ENCODE results near the gene CWC27. TPM values are rescaled to one million over a fixed set of nuclear protein-coding genes. Genes with fewer than 3 reads are reported as not detected.

Gene CWC27
- total RNA-seq, 6 experiments from 2014 or later, result 19.6 to 29.9 (median 25.4) TPM

- TF ChIP-seq CTCF (IDR thresholded peaks at IDR 0.05), result no peak
- H3K27ac Mint-ChIP-seq, result no peak overlapping the region
These were observed 112.1 kb downstream of the CWC27 start for GRCh38 chr5:64880821-64881220.

GRCh38 chr5:64883912-64884311 lies 115.2 kb downstream of the CWC27 start:
- peaks cover 9% of the 10 kb centered on the region; the same call in 1 of the 2 replicates for H3K36me3 Mint-ChIP-seq (ENCODE audit: low read depth)
- DNase-seq, result no peak
- H3K4me1 Mint-ChIP-seq (ENCODE audit: low read depth), result peaks cover 19% of the 10 kb centered on the region
- no peaks in the 10 kb centered on the region for H3K9me3 Mint-ChIP-seq
- TF ChIP-seq CTCF (IDR thresholded peaks at IDR 0.05), result no peak
- no peak overlapping the region for H3K27ac Mint-ChIP-seq
- no peak overlapping the region for H3K4me3 Mint-ChIP-seq
- no peaks in the 10 kb centered on the region for H3K27me3 Mint-ChIP-seq (ENCODE audit: insufficient read depth)

More at GRCh38 chr5:64880821-64881220, 112.1 kb downstream of the CWC27 start:
- Mint-ChIP-seq H3K27me3 (ENCODE audit: insufficient read depth) (no peaks in the 10 kb centered on the region), H3K4me3 (no peak overlapping the region), H3K9me3 (no peaks in the 10 kb centered on the region), H3K4me1 (ENCODE audit: low read depth) (peaks cover 10% of the 10 kb centered on the region), H3K36me3 (ENCODE audit: low read depth) (peaks cover 14% of the 10 kb centered on the region; the same call in 1 of the 2 replicates)
- DNase-seq, result no peak

- Mint-ChIP-seq H3K4me1 (ENCODE audit: low read depth) (peaks cover 19% of the 10 kb centered on the region), H3K27me3 (ENCODE audit: insufficient read depth) (no peaks in the 10 kb centered on the region), H3K9me3 (no peaks in the 10 kb centered on the region), H3K4me3 (no peak overlapping the region), H3K36me3 (ENCODE audit: low read depth) (peaks cover 9% of the 10 kb centered on the region; the same call in 1 of the 2 replicates), H3K27ac (no peak overlapping the region)
- no peak for DNase-seq
- no peak for TF ChIP-seq CTCF (IDR thresholded peaks at IDR 0.05)
These were observed 115.8 kb downstream of the CWC27 start for GRCh38 chr5:64884541-64884940.

- no peak for DNase-seq
- H3K27me3 Mint-ChIP-seq (ENCODE audit: insufficient read depth), result no peaks in the 10 kb centered on the region
- H3K9me3 Mint-ChIP-seq, result no peaks in the 10 kb centered on the region
- peaks cover 8% of the 10 kb centered on the region; the same call in 1 of the 2 replicates for H3K36me3 Mint-ChIP-seq (ENCODE audit: low read depth)
- peaks cover 24% of the 10 kb centered on the region for H3K4me1 Mint-ChIP-seq (ENCODE audit: low read depth)
- H3K27ac Mint-ChIP-seq, result no peak overlapping the region
- no peak for TF ChIP-seq CTCF (IDR thresholded peaks at IDR 0.05)
- H3K4me3 Mint-ChIP-seq, result no peak overlapping the region
These were observed 119.2 kb downstream of the CWC27 start for GRCh38 chr5:64887910-64888309.

GRCh38 chr5:64895748-64896147 lies 127.0 kb downstream of the CWC27 start:
- no peaks in the 10 kb centered on the region for H3K9me3 Mint-ChIP-seq
- no peak overlapping the region for H3K27ac Mint-ChIP-seq
- H3K36me3 Mint-ChIP-seq (ENCODE audit: low read depth), result peaks cover 9% of the 10 kb centered on the region; the same call in 1 of the 2 replicates
- no peaks in the 10 kb centered on the region for H3K27me3 Mint-ChIP-seq (ENCODE audit: insufficient read depth)
- TF ChIP-seq CTCF (IDR thresholded peaks at IDR 0.05), result no peak
- DNase-seq, result no peak
- H3K4me3 Mint-ChIP-seq, result no peak overlapping the region
- 0 out of 2 replicates have a peak, but pooled peaks cover 5% of the 10 kb centered on the region for H3K4me1 Mint-ChIP-seq (ENCODE audit: low read depth)

GRCh38 chr5:64899838-64900237 lies 131.1 kb downstream of the CWC27 start:
- no peak overlapping the region for H3K4me3 Mint-ChIP-seq
- no peaks in the 10 kb centered on the region for H3K27me3 Mint-ChIP-seq (ENCODE audit: insufficient read depth)
- no peak for DNase-seq
- no peak overlapping the region for H3K27ac Mint-ChIP-seq
- peaks cover 19% of the 10 kb centered on the region; the same call in 1 of the 2 replicates for H3K36me3 Mint-ChIP-seq (ENCODE audit: low read depth)
- H3K9me3 Mint-ChIP-seq, result no peaks in the 10 kb centered on the region
- TF ChIP-seq CTCF (IDR thresholded peaks at IDR 0.05), result no peak
- no peaks in the 10 kb centered on the region for H3K4me1 Mint-ChIP-seq (ENCODE audit: low read depth)
